Naive thymus-derived CD4-positive, alpha-beta T cell (primary cell): ENCODE results near the gene SRPX2. TPM values are rescaled to one million over a fixed set of nuclear protein-coding genes. Genes with fewer than 3 reads are reported as not detected.

ENCODE experiments used
- ATAC-seq: fragments of 150-1000 bp; cut with Tn5 transposase; 2 replicates; pipeline ENCODE4 v1.10.0; 2021; ENCODE audit warnings: mild to moderate bottlenecking, moderate library complexity
- CTCF ChIA-PET: fragments of 350-600 bp; sonication (Branson Sonifier 250); formaldehyde crosslinking; loops from one replicate; lab custom pipeline; 2021; ENCODE audit warnings: antibody characterized with exemption; lab: Charles Lee
- POLR2A ChIA-PET: fragments of 350-600 bp; sonication (Branson Sonifier 250); formaldehyde crosslinking; loops from one replicate; lab custom pipeline; 2021; ENCODE audit warnings: antibody characterized with exemption, inconsistent platforms; lab: Charles Lee
- DNase-seq, 9 donors: peaks; one replicate each; pipeline versions ENCODE4 v3.0.0 to v3.0.0-alpha.2; 2020 to 2022; ENCODE audit warnings: mixed read lengths in 1 of 9
- H3K27ac ChIP-seq: one replicate; pipeline ENCODE4 v1.7.0; 2013; ENCODE audit warnings: mild to moderate bottlenecking, low read depth, low read length, moderate library complexity
- H3K27me3 ChIP-seq, 2 donors: one replicate each; pipeline ENCODE4 v1.7.0; 2013; ENCODE audit warnings: low read length in 2 of 2, mild to moderate bottlenecking in 2 of 2, moderate library complexity in 2 of 2; ENCODE audit not compliant: control insufficient read depth in 2 of 2, insufficient read depth in 2 of 2
- H3K36me3 ChIP-seq, 3 experiments: 1 replicate in 2 of 3; 2 replicates in 1 of 3; pipeline ENCODE4 v1.7.0; 2013; ENCODE audit warnings: low read length in 3 of 3, mild to moderate bottlenecking in 3 of 3, moderate library complexity in 1 of 3; ENCODE audit not compliant: insufficient read depth in 3 of 3, control insufficient read depth in 2 of 3
- H3K4me1 ChIP-seq, 2 donors: one replicate each; pipeline ENCODE4 v1.7.0; 2013; ENCODE audit warnings: low read length in 2 of 2, mild to moderate bottlenecking in 2 of 2, moderate library complexity in 1 of 2; ENCODE audit not compliant: control insufficient read depth in 2 of 2, insufficient read depth in 2 of 2
- H3K4me3 ChIP-seq: 2 replicates; pipeline ENCODE4 v1.7.0; 2013; ENCODE audit warnings: mild to moderate bottlenecking, low read length
- H3K9me3 ChIP-seq, 3 experiments: 1 replicate in 2 of 3; 2 replicates in 1 of 3; pipeline ENCODE4 v1.7.0; 2013; ENCODE audit warnings: low read length in 3 of 3; ENCODE audit not compliant: control insufficient read depth in 2 of 3
- H3K27ac Mint-ChIP-seq, 9 donors: one replicate each; pipeline ENCODE4 v1.8.0; 2020 to 2022; ENCODE audit warnings: mixed read lengths in 9 of 9, mild to moderate bottlenecking in 8 of 9, moderate library complexity in 5 of 9, inconsistent platforms in 2 of 9
- H3K27me3 Mint-ChIP-seq, 5 donors: one replicate each; pipeline ENCODE4 v1.8.0; 2021 to 2022; ENCODE audit warnings: mixed read lengths in 5 of 5, mild to moderate bottlenecking in 1 of 5
- H3K36me3 Mint-ChIP-seq, 5 donors: one replicate each; pipeline ENCODE4 v1.8.0; 2020 to 2022; ENCODE audit warnings: mixed read lengths in 5 of 5, mild to moderate bottlenecking in 3 of 5, inconsistent platforms in 1 of 5
- H3K4me1 Mint-ChIP-seq, 7 donors: one replicate each; pipeline ENCODE4 v1.8.0; 2020 to 2022; ENCODE audit warnings: mixed read lengths in 7 of 7, mild to moderate bottlenecking in 3 of 7, inconsistent platforms in 1 of 7
- H3K4me3 Mint-ChIP-seq, 10 donors: one replicate each; pipeline ENCODE4 v1.8.0; 2020 to 2022; ENCODE audit warnings: mild to moderate bottlenecking in 10 of 10, mixed read lengths in 10 of 10, moderate library complexity in 6 of 10, inconsistent platforms in 2 of 10
- H3K9me3 Mint-ChIP-seq, 11 donors: one replicate each; pipeline ENCODE4 v1.8.0; 2020 to 2022; ENCODE audit warnings: mixed read lengths in 11 of 11, mild to moderate bottlenecking in 4 of 11, inconsistent platforms in 1 of 11, moderate library complexity in 1 of 11
- intact Hi-C, 2 donors: fragments of 100-400 bp; cut with micrococcal nuclease; formaldehyde crosslinking; loops; one replicate each; pipeline ENCODE4 v1.15.1; 2023
- polyA plus RNA-seq, 2 donors: library from polyadenylated mRNA; unstranded; fragments of 300-500 nt; fragmentation: Illumina TruSeq; gene quantifications; one replicate each; pipeline ENCODE4 v1.2.3, GENCODE V29; 2021
- total RNA-seq, 6 experiments: library from RNA in 5 of 6; stranded (reverse) in 5 of 6; gene quantifications; 1 replicate in 5 of 6; 2 replicates in 1 of 6; pipeline ENCODE4 v1.2.3 and lab custom pipeline; 2021 to 2026

SRPX2 gene
- total RNA-seq (not detected), polyA plus RNA-seq (not detected), total RNA-seq (lab: John Stamatoyannopoulos, UW) (not detected)

DNA sequence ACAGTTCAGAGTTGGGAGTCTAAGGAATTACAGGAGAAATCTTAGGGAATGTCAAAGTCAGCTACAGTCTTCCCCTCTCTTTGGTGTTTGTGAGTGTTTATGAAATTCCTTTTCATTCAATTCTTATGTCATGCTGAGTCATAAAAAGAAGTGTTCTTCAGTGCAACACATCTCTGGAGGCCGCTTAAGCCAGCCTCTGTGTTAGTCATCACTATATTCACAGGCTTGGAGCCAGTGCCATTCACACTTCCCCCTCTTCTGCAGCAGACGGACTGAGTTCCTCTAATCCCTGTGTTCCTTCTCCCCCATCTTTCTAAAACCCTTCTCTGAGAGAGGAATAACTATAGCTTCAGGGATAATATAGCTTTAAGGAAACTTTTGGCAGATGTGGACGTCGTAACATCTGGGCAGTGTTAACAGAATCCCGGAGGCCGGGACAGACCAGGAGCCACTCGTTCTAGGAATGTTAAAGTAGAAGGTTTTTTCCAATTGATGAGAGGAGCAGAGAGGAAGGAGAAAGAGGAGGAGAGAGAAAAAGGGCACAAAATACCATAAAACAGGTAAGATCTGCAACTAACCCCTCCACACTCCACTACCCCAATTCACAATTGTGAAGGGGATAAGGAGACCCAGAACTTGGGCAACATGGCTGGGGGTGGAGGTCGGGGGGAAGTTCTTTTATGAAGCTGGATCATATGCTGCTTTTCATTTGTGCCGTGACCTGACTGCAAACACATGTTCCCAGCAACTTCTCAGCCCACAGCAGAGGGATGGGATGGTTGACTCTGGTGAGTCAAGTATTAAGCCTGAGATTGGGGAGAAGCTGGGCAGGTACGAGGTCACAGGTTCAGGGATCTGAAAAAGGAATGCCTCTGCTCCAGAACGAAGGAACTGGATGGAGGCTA, at the start of gene SRPX2:
Gene SRPX2 (plus strand): TSS at position 244 of the 905 bp plus-strand sequence. CDS start 2,124 bp downstream, outside the sequence.
- H3K27ac Mint-ChIP-seq = no peak within 1 kb of the TSS
- no peak within 1 kb of the TSS for H3K27ac ChIP-seq
- H3K4me1 Mint-ChIP-seq = peaks cover 0 to 2% (median 0%) of the 10 kb centered on the region in 7 donors
- no peak within 1 kb of the TSS for H3K4me3 ChIP-seq
- no peaks in the 10 kb centered on the region for H3K36me3 ChIP-seq
- H3K9me3 Mint-ChIP-seq = no peaks in the 10 kb centered on the region
- H3K4me3 Mint-ChIP-seq = no peak within 1 kb of the TSS
- intact Hi-C loops = no loop called here
- no peaks in the 10 kb centered on the region for H3K4me1 ChIP-seq
- DNase-seq = no peak
- ChIA-PET POLR2A (no interaction called here), CTCF (no interaction called here)
- H3K9me3 ChIP-seq = no peaks in the 10 kb centered on the region
- no peaks in the 10 kb centered on the region for H3K27me3 ChIP-seq
- no peak for ATAC-seq
- peaks cover 9 to 26% (median 12%) of the 10 kb centered on the region in 5 donors for H3K27me3 Mint-ChIP-seq
- H3K36me3 Mint-ChIP-seq = no peaks in the 10 kb centered on the region

DNA sequence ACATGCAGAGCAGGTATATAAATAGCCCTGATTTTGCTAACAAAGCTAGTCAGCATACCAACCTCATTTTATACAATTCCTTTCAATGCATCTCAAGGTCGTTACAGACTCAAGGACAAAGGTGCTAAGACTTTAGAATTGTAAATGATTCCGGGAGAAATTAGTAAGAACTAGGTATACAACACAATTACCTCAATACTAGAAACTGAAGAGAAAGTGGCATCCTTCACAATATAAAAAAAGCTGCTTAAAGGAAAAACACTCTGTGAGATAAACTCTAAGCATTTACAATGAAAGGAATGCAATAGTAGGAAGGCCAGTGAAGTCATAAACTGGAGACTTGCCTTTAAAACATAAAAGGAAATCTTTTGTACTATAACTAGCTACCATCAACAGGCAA, 47.4 kb upstream of the SRPX2 start:
- no peak overlapping the region for H3K27ac Mint-ChIP-seq
- no peak overlapping the region for H3K27ac ChIP-seq
- H3K4me3 ChIP-seq = no peak overlapping the region
- no peaks in the 10 kb centered on the region for H3K27me3 ChIP-seq
- H3K9me3 ChIP-seq = no peaks in the 10 kb centered on the region
- ATAC-seq (no peak), DNase-seq (no peak)
- H3K36me3 ChIP-seq = no peaks in the 10 kb centered on the region
- H3K36me3 Mint-ChIP-seq = no peaks in the 10 kb centered on the region
- H3K9me3 Mint-ChIP-seq = no peaks in the 10 kb centered on the region
- H3K4me1 Mint-ChIP-seq = peaks cover 0 to 6% (median 0%) of the 10 kb centered on the region in 7 donors
- intact Hi-C loops = no loop called here
- no peak overlapping the region for H3K4me3 Mint-ChIP-seq
- peaks cover 0 to 7% (median 4%) of the 10 kb centered on the region in 5 donors for H3K27me3 Mint-ChIP-seq
- ChIA-PET POLR2A (no interaction called here), CTCF (no interaction called here)
- H3K4me1 ChIP-seq = no peaks in the 10 kb centered on the region

- Mint-ChIP-seq H3K9me3 (no peaks in the 10 kb centered on the region), H3K27me3 (peaks cover 0 to 7% (median 4%) of the 10 kb centered on the region in 5 donors), H3K27ac (no peak overlapping the region), H3K4me1 (peaks cover 0 to 6% (median 0%) of the 10 kb centered on the region in 7 donors), H3K36me3 (no peaks in the 10 kb centered on the region), H3K4me3 (no peak overlapping the region)
- intact Hi-C loops = no loop called here
- H3K9me3 ChIP-seq = no peaks in the 10 kb centered on the region
- DNase-seq (no peak), ATAC-seq (no peak)
- CTCF ChIA-PET = interaction anchor here (1.0 kb wide), 1 partner anchor 8 kb away, joined by 3 read pairs; no protein-coding TSS in a partner anchor
- H3K4me1 ChIP-seq = no peaks in the 10 kb centered on the region
- POLR2A ChIA-PET = no interaction called here
- H3K27ac ChIP-seq = no peak overlapping the region
- no peaks in the 10 kb centered on the region for H3K27me3 ChIP-seq
- no peaks in the 10 kb centered on the region for H3K36me3 ChIP-seq
- H3K4me3 ChIP-seq = no peak overlapping the region
Observed at GRCh38 chrX:100599456-100599855, 44.5 kb upstream of the SRPX2 start.

DNA sequence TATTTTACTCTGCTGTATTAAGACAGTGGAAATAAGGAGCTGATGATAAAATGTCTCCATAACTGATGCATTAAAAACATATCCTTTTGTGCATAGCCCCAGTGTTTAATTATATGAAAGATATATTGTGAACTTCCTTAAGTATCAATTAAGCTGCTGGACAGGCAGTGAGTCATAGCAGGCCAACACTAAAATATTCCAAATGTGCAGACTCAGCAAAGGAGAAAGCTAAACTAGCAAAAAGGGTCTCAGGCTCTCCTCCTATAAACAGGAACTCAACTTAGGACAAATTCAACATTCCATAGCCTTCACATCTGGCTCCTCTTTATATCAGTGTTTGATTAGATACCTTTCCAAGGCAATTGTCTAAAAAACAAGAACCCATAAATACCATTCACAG, 43.7 kb upstream of the SRPX2 start:
- intact Hi-C loops = no loop called here
- Mint-ChIP-seq H3K4me3 (no peak overlapping the region), H3K9me3 (no peaks in the 10 kb centered on the region), H3K4me1 (peaks cover 0 to 6% (median 0%) of the 10 kb centered on the region in 7 donors), H3K27me3 (peaks cover 0 to 4% (median 3%) of the 10 kb centered on the region in 5 donors), H3K27ac (peak overlapping the region in 1 of 9 donors; percentile 7), H3K36me3 (no peaks in the 10 kb centered on the region)
- no peaks in the 10 kb centered on the region for H3K9me3 ChIP-seq
- no peaks in the 10 kb centered on the region for H3K4me1 ChIP-seq
- ChIA-PET POLR2A (no interaction called here), CTCF (interaction anchor here (1.0 kb wide), 1 partner anchor 9 kb away, joined by 3 read pairs; no protein-coding TSS in a partner anchor)
- no peak for ATAC-seq
- DNase-seq = no peak
- H3K36me3 ChIP-seq = no peaks in the 10 kb centered on the region
- no peak overlapping the region for H3K4me3 ChIP-seq
- H3K27me3 ChIP-seq = no peaks in the 10 kb centered on the region
- H3K27ac ChIP-seq = no peak overlapping the region

DNA sequence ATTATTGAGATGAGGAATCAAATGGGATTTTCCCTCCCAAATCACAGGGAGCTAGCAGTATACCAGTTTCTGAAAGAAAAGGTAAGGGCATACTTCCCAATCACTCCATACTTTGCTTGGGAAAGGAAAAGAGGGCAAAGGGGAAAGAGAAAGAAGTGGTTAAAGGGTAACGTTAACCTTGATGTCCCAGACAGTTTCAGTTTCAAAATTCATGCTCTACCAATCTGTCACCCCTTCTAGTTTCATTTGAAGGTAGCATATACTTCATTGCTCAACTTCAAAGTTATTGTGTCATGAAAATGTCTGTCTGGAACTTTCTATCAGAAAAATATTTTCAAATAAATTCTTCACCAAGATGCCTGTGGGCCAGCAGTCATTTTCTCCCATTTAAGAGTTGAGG, 43.2 kb upstream of the SRPX2 start:
- POLR2A ChIA-PET = no interaction called here
- peak overlapping the region in 1 of 9 donors; percentile 7 for H3K27ac Mint-ChIP-seq

DNA sequence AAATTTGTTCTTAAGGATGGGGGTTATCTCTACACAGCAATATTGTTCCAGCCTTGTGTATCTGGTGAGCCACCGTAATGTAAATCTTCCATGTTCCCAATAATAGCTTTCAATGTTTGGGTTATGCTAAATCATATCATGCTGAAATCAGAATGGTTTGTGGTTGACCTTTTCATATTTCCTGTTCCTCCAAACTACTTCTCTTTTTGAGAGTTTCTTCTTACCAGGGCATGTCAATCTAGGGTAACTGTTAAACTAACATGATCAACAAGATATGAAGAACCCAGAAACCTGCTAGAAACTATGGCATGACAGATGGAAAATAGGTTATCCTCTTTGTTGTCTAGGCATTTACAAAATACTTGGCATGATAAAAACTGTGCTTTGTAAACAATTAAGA, 37.2 kb upstream of the SRPX2 start:
- Mint-ChIP-seq H3K4me3 (no peak overlapping the region), H3K9me3 (peaks cover 0 to 1% (median 0%) of the 10 kb centered on the region in 11 donors), H3K36me3 (no peaks in the 10 kb centered on the region), H3K4me1 (peaks cover 0 to 3% (median 0%) of the 10 kb centered on the region in 7 donors), H3K27me3 (no peaks in the 10 kb centered on the region), H3K27ac (no peak overlapping the region)
- no peaks in the 10 kb centered on the region for H3K4me1 ChIP-seq
- H3K27ac ChIP-seq = no peak overlapping the region
- H3K27me3 ChIP-seq = no peaks in the 10 kb centered on the region
- no peak overlapping the region for H3K4me3 ChIP-seq
- ChIA-PET POLR2A (no interaction called here), CTCF (no interaction called here)
- intact Hi-C loops = no loop called here
- no peaks in the 10 kb centered on the region for H3K36me3 ChIP-seq
- DNase-seq (no peak), ATAC-seq (no peak)
- no peaks in the 10 kb centered on the region for H3K9me3 ChIP-seq

More for the DNA sequence above, 43.2 kb upstream of the SRPX2 start:
- Mint-ChIP-seq H3K36me3 (no peaks in the 10 kb centered on the region), H3K4me1 (peaks cover 0 to 6% (median 0%) of the 10 kb centered on the region in 7 donors), H3K4me3 (no peak overlapping the region), H3K27me3 (peaks cover 0 to 4% (median 0%) of the 10 kb centered on the region in 5 donors), H3K9me3 (no peaks in the 10 kb centered on the region)
- CTCF ChIA-PET = no interaction called here
- no peaks in the 10 kb centered on the region for H3K36me3 ChIP-seq
- DNase-seq = no peak
- H3K27me3 ChIP-seq = no peaks in the 10 kb centered on the region
- H3K27ac ChIP-seq = no peak overlapping the region
- H3K9me3 ChIP-seq = no peaks in the 10 kb centered on the region
- intact Hi-C loops = no loop called here
- H3K4me3 ChIP-seq = no peak overlapping the region
- ATAC-seq = no peak
- no peaks in the 10 kb centered on the region for H3K4me1 ChIP-seq
